CD4-positive, alpha-beta T cell (primary cell): ENCODE results near the gene SULT1B1. TPM values are rescaled to one million over a fixed set of nuclear protein-coding genes. Genes with fewer than 3 reads are reported as not detected.

Source experiments
- ATAC-seq: fragments of 200-7000 bp; cut with Tn5 transposase; one replicate; pipeline ENCODE4 v1.10.0; 2022; ENCODE audit warnings: mild to moderate bottlenecking; ENCODE audit not compliant: poor library complexity
- CTCF ChIA-PET: fragments of 350-600 bp; sonication (Branson Sonifier 250); formaldehyde crosslinking; loops from one replicate; lab custom pipeline; 2021; ENCODE audit warnings: antibody characterized with exemption, inconsistent platforms; lab: Charles Lee
- POLR2A ChIA-PET: fragments of 350-600 bp; sonication (Branson Sonifier 250); formaldehyde crosslinking; loops from one replicate; lab custom pipeline; 2021; ENCODE audit warnings: antibody characterized with exemption, inconsistent platforms; lab: Charles Lee
- DNase-seq, 14 experiments: peaks; one replicate each; pipeline ENCODE4 v3.0.0-alpha.2; 2013 to 2020; ENCODE audit warnings: mixed read lengths in 2 of 14
- H3K27ac ChIP-seq, 2 donors: one replicate each; pipeline versions ENCODE4 v1.5.1 to v1.7.0; 2013; ENCODE audit warnings: low read length in 2 of 2, low read depth in 1 of 2, mild to moderate bottlenecking in 1 of 2
- H3K27me3 ChIP-seq, 2 experiments: 1 replicate in 1 of 2; 2 replicates in 1 of 2; pipeline versions ENCODE4 v1.6.1 to v1.7.0; 2013; ENCODE audit warnings: low read length in 2 of 2, control low read depth in 1 of 2, mild to moderate bottlenecking in 1 of 2, moderate library complexity in 1 of 2; ENCODE audit not compliant: insufficient read depth in 2 of 2, control insufficient read depth in 1 of 2
- H3K36me3 ChIP-seq: one replicate; pipeline ENCODE4 v1.6.1; 2013; ENCODE audit warnings: low read length, control low read depth; ENCODE audit not compliant: insufficient read depth
- H3K4me1 ChIP-seq: one replicate; pipeline ENCODE4 v1.6.1; 2013; ENCODE audit warnings: low read length, control low read depth; ENCODE audit not compliant: insufficient read depth
- H3K4me3 ChIP-seq: one replicate; pipeline ENCODE4 v1.5.1; 2013; ENCODE audit warnings: mild to moderate bottlenecking, low read length, moderate library complexity
- H3K9me3 ChIP-seq, 2 experiments: 1 replicate in 1 of 2; 2 replicates in 1 of 2; pipeline versions ENCODE4 v1.6.1 to v1.7.0; 2013; ENCODE audit warnings: low read length in 2 of 2, mild to moderate bottlenecking in 2 of 2, control low read depth in 1 of 2, moderate library complexity in 1 of 2; ENCODE audit not compliant: control insufficient read depth in 1 of 2, insufficient read depth in 1 of 2
- H3K27ac Mint-ChIP-seq: one replicate; pipeline ENCODE4 v1.8.0; 2020; ENCODE audit warnings: mixed read lengths
- H3K27me3 Mint-ChIP-seq: one replicate; pipeline ENCODE4 v1.8.0; 2021; ENCODE audit warnings: mixed read lengths
- H3K36me3 Mint-ChIP-seq: one replicate; pipeline ENCODE4 v1.8.0; 2021; ENCODE audit warnings: low read depth, mixed read lengths
- H3K4me1 Mint-ChIP-seq: one replicate; pipeline ENCODE4 v1.8.0; 2021; ENCODE audit warnings: low read depth, mixed read lengths
- H3K4me3 Mint-ChIP-seq: one replicate; pipeline ENCODE4 v1.8.0; 2020; ENCODE audit warnings: mild to moderate bottlenecking, mixed read lengths
- H3K9me3 Mint-ChIP-seq: one replicate; pipeline ENCODE4 v1.8.0; 2020; ENCODE audit warnings: mixed read lengths
- intact Hi-C, 2 experiments: fragments of 100-400 bp; cut with DNase I in 1 of 2; cut with micrococcal nuclease in 1 of 2; formaldehyde crosslinking; loops; one replicate each; pipeline versions ENCODE4 v1.15.1 to v1.9.0; 2023 to 2025; cut with DNase I, micrococcal nuclease
- total RNA-seq, 174 experiments: library from RNA in 2 of 174; stranded (reverse) in 2 of 174; gene quantifications; one replicate each; pipeline ENCODE4 v1.2.3 and lab custom pipeline; 2021 to 2026
- TF ChIP-seq, protein P1 (sequence below): fragments of 200-600 bp; IDR thresholded peaks from one replicate; pipeline ENCODE4 v1.8.0; 2022; ENCODE audit warnings: antibody characterized with exemption, mild to moderate bottlenecking

The SULT1B1 gene
- total RNA-seq, 2 experiments from 2014 or later: 9.4 to 10.2 TPM

DNA sequence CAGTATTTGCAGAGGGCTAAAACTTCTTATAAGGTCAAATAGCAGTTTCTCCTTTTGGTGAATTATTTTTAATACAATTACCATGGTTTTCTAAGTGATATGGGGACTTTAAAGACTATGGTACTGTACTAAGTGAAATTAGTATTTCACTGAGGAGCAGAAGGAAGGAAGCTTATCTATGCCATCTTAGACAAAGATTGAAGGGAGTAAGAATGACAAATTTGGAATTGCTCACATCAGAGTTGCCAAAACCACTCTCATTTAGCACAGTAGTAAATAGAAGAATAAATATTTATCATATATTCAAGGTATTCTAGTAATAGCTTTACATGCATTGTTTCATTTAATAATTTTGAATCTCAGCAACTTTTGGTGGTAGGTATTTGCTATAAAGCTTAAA is 30.4 kb downstream of the SULT1B1 start:
- no peak overlapping the region for H3K4me3 Mint-ChIP-seq
- TF ChIP-seq, protein P1, sequence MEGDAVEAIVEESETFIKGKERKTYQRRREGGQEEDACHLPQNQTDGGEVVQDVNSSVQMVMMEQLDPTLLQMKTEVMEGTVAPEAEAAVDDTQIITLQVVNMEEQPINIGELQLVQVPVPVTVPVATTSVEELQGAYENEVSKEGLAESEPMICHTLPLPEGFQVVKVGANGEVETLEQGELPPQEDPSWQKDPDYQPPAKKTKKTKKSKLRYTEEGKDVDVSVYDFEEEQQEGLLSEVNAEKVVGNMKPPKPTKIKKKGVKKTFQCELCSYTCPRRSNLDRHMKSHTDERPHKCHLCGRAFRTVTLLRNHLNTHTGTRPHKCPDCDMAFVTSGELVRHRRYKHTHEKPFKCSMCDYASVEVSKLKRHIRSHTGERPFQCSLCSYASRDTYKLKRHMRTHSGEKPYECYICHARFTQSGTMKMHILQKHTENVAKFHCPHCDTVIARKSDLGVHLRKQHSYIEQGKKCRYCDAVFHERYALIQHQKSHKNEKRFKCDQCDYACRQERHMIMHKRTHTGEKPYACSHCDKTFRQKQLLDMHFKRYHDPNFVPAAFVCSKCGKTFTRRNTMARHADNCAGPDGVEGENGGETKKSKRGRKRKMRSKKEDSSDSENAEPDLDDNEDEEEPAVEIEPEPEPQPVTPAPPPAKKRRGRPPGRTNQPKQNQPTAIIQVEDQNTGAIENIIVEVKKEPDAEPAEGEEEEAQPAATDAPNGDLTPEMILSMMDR: no peak
- H3K36me3 Mint-ChIP-seq: peaks cover 78% of the 10 kb centered on the region
- DNase-seq: no peak
- no peak for ATAC-seq
- H3K9me3 ChIP-seq: no peaks in the 10 kb centered on the region
- ChIA-PET POLR2A (interaction anchor here (1.0 kb wide), 1 partner anchor 93 kb away, joined by 3 read pairs; no protein-coding TSS in a partner anchor), CTCF (no interaction called here)
- H3K36me3 ChIP-seq: peaks cover 3% of the 10 kb centered on the region
- H3K4me1 ChIP-seq: no peaks in the 10 kb centered on the region
- no peak overlapping the region for H3K4me3 ChIP-seq
- no peaks in the 10 kb centered on the region for H3K27me3 ChIP-seq
- no peak overlapping the region for H3K27ac Mint-ChIP-seq
- H3K27ac ChIP-seq: no peak overlapping the region
- peaks cover 4% of the 10 kb centered on the region for H3K4me1 Mint-ChIP-seq
- H3K9me3 Mint-ChIP-seq: no peaks in the 10 kb centered on the region
- intact Hi-C loops: no loop called here
- H3K27me3 Mint-ChIP-seq: no peaks in the 10 kb centered on the region

DNA sequence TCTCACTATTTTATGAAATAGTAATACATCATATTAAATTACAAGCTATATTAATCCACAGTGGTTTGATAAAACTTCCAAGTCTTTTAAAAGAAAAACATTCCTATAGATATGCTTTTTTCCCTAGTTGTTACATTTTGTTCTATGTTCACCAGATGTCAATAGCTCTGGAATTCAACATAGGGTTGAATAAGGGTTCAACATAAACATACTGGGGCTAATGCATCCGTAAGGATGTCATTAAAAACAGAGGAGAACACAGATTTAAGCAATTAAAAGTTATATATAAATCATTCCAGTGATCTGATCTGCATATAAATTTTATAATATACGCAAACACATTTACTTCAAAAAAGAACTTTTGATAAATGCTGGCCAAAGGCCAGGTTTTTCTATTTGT is 32.5 kb downstream of the SULT1B1 start:
- intact Hi-C loops: no loop called here
- Histone ChIP-seq H3K36me3 (peaks cover 3% of the 10 kb centered on the region), H3K4me3 (no peak overlapping the region), H3K27me3 (no peaks in the 10 kb centered on the region), H3K9me3 (no peaks in the 10 kb centered on the region), H3K4me1 (no peaks in the 10 kb centered on the region), H3K27ac (no peak overlapping the region)
- H3K27me3 Mint-ChIP-seq: no peaks in the 10 kb centered on the region
- peaks cover 4% of the 10 kb centered on the region for H3K4me1 Mint-ChIP-seq
- POLR2A ChIA-PET: no interaction called here
- peaks cover 77% of the 10 kb centered on the region for H3K36me3 Mint-ChIP-seq
- DNase-seq (no peak), ATAC-seq (no peak)
- H3K27ac Mint-ChIP-seq: no peak overlapping the region
- H3K4me3 Mint-ChIP-seq: no peak overlapping the region
- CTCF ChIA-PET: no interaction called here
- TF ChIP-seq, protein P1: no peak
- no peaks in the 10 kb centered on the region for H3K9me3 Mint-ChIP-seq

DNA sequence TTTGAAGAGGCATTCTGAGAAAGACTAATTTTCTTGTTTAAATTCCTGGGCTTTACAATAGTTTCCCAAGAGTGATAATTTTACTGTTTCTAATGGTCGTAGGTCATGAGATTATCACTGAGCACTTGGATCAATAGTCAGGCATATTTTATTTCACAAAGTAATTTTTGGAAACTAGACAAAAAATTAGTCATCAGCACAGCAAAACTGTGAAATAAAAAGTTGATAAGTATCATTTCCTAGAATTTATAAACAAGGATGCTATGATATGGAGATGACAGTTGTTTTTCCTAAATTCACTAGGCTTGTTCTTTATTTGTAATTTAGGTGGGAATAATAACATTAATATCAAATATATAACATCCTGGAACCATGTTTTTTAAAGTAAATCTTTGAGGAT is 33.0 kb downstream of the SULT1B1 start:
- Histone ChIP-seq H3K9me3 (no peaks in the 10 kb centered on the region), H3K4me3 (no peak overlapping the region), H3K36me3 (peaks cover 3% of the 10 kb centered on the region), H3K27me3 (no peaks in the 10 kb centered on the region), H3K4me1 (no peaks in the 10 kb centered on the region), H3K27ac (no peak overlapping the region)
- no peaks in the 10 kb centered on the region for H3K9me3 Mint-ChIP-seq
- TF ChIP-seq, protein P1: no peak
- H3K36me3 Mint-ChIP-seq: peaks cover 77% of the 10 kb centered on the region
- intact Hi-C loops: no loop called here
- no peak overlapping the region for H3K27ac Mint-ChIP-seq
- DNase-seq: no peak
- H3K4me1 Mint-ChIP-seq: no peaks in the 10 kb centered on the region
- CTCF ChIA-PET: no interaction called here
- POLR2A ChIA-PET: no interaction called here
- H3K27me3 Mint-ChIP-seq: no peaks in the 10 kb centered on the region
- no peak overlapping the region for H3K4me3 Mint-ChIP-seq
- ATAC-seq: no peak
